Trophoblast cell (in vitro differentiated cells and primary cell): ENCODE results near the gene KLF16.
"Not testable (repeated sequence)": the region's sequence is repeated elsewhere in the genome, so short reads cannot be mapped to it uniquely, and the experiment has no call there.

Source experiments
- DNase-seq, 2 donors: peaks; one replicate each; pipeline ENCODE4 v3.0.0-alpha.2; 2016
- H2AFZ ChIP-seq: 2 replicates; pipeline ENCODE4 v1.6.1; 2013; ENCODE audit warnings: low read length, moderate library complexity, mild to moderate bottlenecking; ENCODE audit not compliant: insufficient read depth, poor library complexity
- H2AK5ac ChIP-seq: 2 replicates; pipeline ENCODE4 v1.6.1; 2013; ENCODE audit warnings: mild to moderate bottlenecking, low read length
- H2BK120ac ChIP-seq: 2 replicates; pipeline ENCODE4 v1.6.1; 2013; ENCODE audit warnings: low read length, mild to moderate bottlenecking, moderate library complexity; ENCODE audit not compliant: insufficient read depth, poor library complexity
- H2BK12ac ChIP-seq: 2 replicates; pipeline ENCODE4 v1.6.1; 2013; ENCODE audit warnings: mild to moderate bottlenecking, low read length, moderate library complexity
- H2BK5ac ChIP-seq: 2 replicates; pipeline ENCODE4 v1.6.1; 2013; ENCODE audit warnings: low read length, low read depth, moderate library complexity, mild to moderate bottlenecking; ENCODE audit not compliant: poor library complexity
- H3K14ac ChIP-seq: 2 replicates; pipeline ENCODE4 v1.6.1; 2013; ENCODE audit warnings: mild to moderate bottlenecking, low read length
- H3K18ac ChIP-seq: 2 replicates; pipeline ENCODE4 v1.6.1; 2013; ENCODE audit warnings: mild to moderate bottlenecking, low read length
- H3K23ac ChIP-seq: 2 replicates; pipeline ENCODE4 v1.6.1; 2013; ENCODE audit warnings: low read length
- H3K27ac ChIP-seq: 2 replicates; pipeline ENCODE4 v1.5.1; 2013; ENCODE audit warnings: low read depth, mild to moderate bottlenecking, inconsistent platforms, low read length, moderate library complexity
- H3K27me3 ChIP-seq: 2 replicates; pipeline ENCODE4 v1.6.1; 2013; ENCODE audit warnings: inconsistent platforms, mild to moderate bottlenecking, low read length, moderate library complexity; ENCODE audit not compliant: insufficient read depth
- H3K36me3 ChIP-seq, 2 experiments: 1 replicate in 1 of 2; 2 replicates in 1 of 2; pipeline ENCODE4 v1.6.1; 2013; ENCODE audit warnings: low read length in 2 of 2, mild to moderate bottlenecking in 2 of 2, moderate library complexity in 1 of 2; ENCODE audit not compliant: insufficient read depth in 2 of 2, control insufficient read depth in 1 of 2
- H3K4ac ChIP-seq: 2 replicates; pipeline ENCODE4 v1.6.1; 2013; ENCODE audit warnings: low read depth, mild to moderate bottlenecking, low read length, moderate library complexity
- H3K4me1 ChIP-seq, 2 experiments: 1 replicate in 1 of 2; 2 replicates in 1 of 2; pipeline ENCODE4 v1.6.1; 2013; ENCODE audit warnings: low read length in 2 of 2, mild to moderate bottlenecking in 2 of 2, moderate library complexity in 1 of 2; ENCODE audit not compliant: insufficient read depth in 2 of 2, control insufficient read depth in 1 of 2
- H3K4me2 ChIP-seq: 2 replicates; pipeline ENCODE4 v1.6.1; 2013; ENCODE audit warnings: inconsistent platforms, mild to moderate bottlenecking, low read length, moderate library complexity
- H3K4me3 ChIP-seq: 2 replicates; pipeline ENCODE4 v1.5.1; 2013; ENCODE audit warnings: mild to moderate bottlenecking, low read depth, low read length, inconsistent platforms
- H3K79me1 ChIP-seq: one replicate; pipeline ENCODE4 v1.6.1; 2013; ENCODE audit warnings: low read length
- H3K79me2 ChIP-seq: 2 replicates; pipeline ENCODE4 v1.6.1; 2013; ENCODE audit warnings: low read length, mild to moderate bottlenecking; ENCODE audit not compliant: control insufficient read depth, insufficient read depth, poor library complexity
- H3K9ac ChIP-seq: 2 replicates; pipeline ENCODE4 v1.6.1; 2013; ENCODE audit warnings: mild to moderate bottlenecking, low read length
- H3K9me3 ChIP-seq: 2 replicates; pipeline ENCODE4 v1.6.1; 2013; ENCODE audit warnings: low read depth, mild to moderate bottlenecking, control low read depth, inconsistent platforms, low read length; ENCODE audit not compliant: insufficient read depth
- H4K12ac ChIP-seq: 2 replicates; pipeline ENCODE4 v1.6.1; 2013; ENCODE audit warnings: low read depth, mild to moderate bottlenecking, low read length, moderate library complexity
- H4K8ac ChIP-seq: 2 replicates; pipeline ENCODE4 v1.6.1; 2013; ENCODE audit warnings: low read depth, mild to moderate bottlenecking, low read length, moderate library complexity
- H4K91ac ChIP-seq: one replicate; pipeline ENCODE4 v1.6.1; 2013; ENCODE audit warnings: low read depth, mild to moderate bottlenecking, low read length, moderate library complexity
- WGBS: extraction: QIAGEN DNeasy Blood & Tissue Kit; methylation state at CpG from one replicate; pipeline ENCODE4 v1.1.7; 2013; ENCODE audit warnings: missing lambda C conversion rate; ENCODE audit not compliant: insufficient read length, insufficient coverage; ENCODE audit errors: extremely low coverage; 5-methylcytosine and 5-hydroxymethylcytosine counted together

KLF16 gene

DNA sequence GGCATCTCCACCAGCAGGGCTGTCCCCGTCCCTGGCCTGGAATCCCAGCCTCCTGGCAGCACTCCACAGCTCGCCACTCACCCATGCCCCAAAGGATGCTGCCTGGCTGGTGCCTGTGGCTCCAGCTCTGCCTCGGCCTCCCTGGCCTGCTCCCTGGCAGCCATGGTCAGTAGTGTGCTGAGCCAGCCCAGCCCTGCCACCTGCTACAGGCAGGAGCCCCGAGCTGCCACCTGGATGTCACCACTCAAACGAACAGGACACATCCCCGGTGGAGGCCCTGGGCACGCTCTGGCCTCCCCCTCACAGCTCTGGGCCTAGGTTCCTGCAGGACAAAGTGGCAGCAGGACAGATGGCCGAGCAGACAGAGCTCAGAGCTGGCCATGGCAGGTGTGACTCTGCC is 15.2 kb upstream of the KLF16 start:
- Histone ChIP-seq H3K4me1 (peaks cover 22 to 27% of the 10 kb centered on the region in 2 experiments), H3K36me3 (peaks cover 20% of the 10 kb centered on the region in 2 experiments), H3K79me2 (peaks cover 29% of the 10 kb centered on the region)
- H4K12ac ChIP-seq, H3K27me3 ChIP-seq, H3K18ac ChIP-seq, H2AK5ac ChIP-seq, H2BK120ac ChIP-seq, H2AFZ ChIP-seq, H3K79me1 ChIP-seq, DNase-seq, H4K8ac ChIP-seq, H3K9me3 ChIP-seq, H3K9ac ChIP-seq, H3K4me3 ChIP-seq, H3K23ac ChIP-seq, H3K27ac ChIP-seq, H3K14ac ChIP-seq, H2BK5ac ChIP-seq, H2BK12ac ChIP-seq, H3K4ac ChIP-seq, H4K91ac ChIP-seq, H3K4me2 ChIP-seq: not testable (repeated sequence)
- WGBS: no CpG with 5 or more reads among the region's 8 CpGs

- not testable (repeated sequence) for H2BK120ac ChIP-seq, H3K79me1 ChIP-seq, H2BK12ac ChIP-seq, H2AFZ ChIP-seq, H3K4me3 ChIP-seq, H4K91ac ChIP-seq, H3K9ac ChIP-seq, H3K14ac ChIP-seq, H3K27me3 ChIP-seq, H3K4ac ChIP-seq, H3K23ac ChIP-seq, H2AK5ac ChIP-seq, H4K12ac ChIP-seq, DNase-seq, H4K8ac ChIP-seq, H2BK5ac ChIP-seq, H3K9me3 ChIP-seq, H3K27ac ChIP-seq, H3K18ac ChIP-seq
- Histone ChIP-seq H3K4me1 (peaks cover 12 to 16% of the 10 kb centered on the region in 2 experiments), H3K36me3 (peaks cover 18 to 26% of the 10 kb centered on the region in 2 experiments), H3K79me2 (peaks cover 19% of the 10 kb centered on the region), H3K4me2 (peak overlapping the region; percentile 24)
- whole genome bisulfite sequencing: no CpG with 5 or more reads among the region's 47 CpGs
These were observed 13.9 kb upstream of the KLF16 start for GRCh38 chr19:1877280-1877660.

DNA sequence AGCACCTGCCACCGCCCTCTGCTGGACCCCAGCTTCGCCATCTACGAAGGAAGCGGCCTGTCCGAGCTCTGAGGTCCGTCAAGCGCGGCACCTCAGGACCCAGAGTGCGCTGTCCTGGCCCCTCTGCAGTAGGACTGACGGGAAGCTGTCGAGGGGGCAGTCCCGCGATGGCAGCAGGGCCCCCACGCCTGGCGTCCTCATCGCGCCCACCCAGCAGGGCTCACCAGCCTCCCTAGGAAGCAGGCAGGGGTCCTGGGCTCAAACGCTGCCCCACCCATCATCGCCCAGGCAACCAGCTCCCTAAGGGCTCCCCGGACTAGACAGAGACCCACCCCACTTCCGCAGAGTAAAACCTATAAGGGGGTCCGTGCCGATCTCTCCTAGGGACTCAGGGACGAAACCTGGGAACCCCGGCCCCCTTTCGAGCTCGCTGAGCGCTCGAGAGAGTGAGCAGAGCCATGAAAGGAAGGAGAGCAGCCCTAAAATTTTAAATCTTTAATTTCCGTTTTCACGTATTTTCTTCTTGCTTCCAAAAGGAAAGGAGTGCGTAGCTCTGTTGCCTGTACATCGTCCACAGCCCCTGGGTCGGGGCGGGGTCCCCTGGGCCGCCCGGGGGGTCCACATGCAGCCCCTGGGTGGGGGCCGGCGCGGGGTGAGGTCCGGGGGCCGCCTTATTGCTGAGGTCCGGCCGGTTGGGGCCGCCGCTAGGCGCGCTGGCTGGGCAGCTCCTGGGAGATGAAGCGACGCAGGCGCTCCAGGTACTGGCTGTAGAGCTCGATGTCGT is 13.3 kb upstream of the KLF16 start:
- H3K9ac ChIP-seq: peak overlapping the region; percentile 10
- H3K14ac ChIP-seq: peak overlapping the region; percentile 87
- peak overlapping the region; percentile 37 for H2AFZ ChIP-seq
- peak overlapping the region; percentile 70 for H3K4me2 ChIP-seq
- peak overlapping the region; percentile 10 for H4K12ac ChIP-seq
- not testable (repeated sequence) for H3K27me3 ChIP-seq, DNase-seq, H3K9me3 ChIP-seq, H2BK12ac ChIP-seq, H3K23ac ChIP-seq, H3K79me1 ChIP-seq
- WGBS: no CpG with 5 or more reads among the region's 53 CpGs
- peak overlapping the region; percentile 67 for H4K91ac ChIP-seq
- H3K18ac ChIP-seq: peak overlapping the region; percentile 59
- H3K79me2 ChIP-seq: peaks cover 14% of the 10 kb centered on the region
- H3K4ac ChIP-seq: peak overlapping the region; percentile 53
- H3K4me1 ChIP-seq: peaks cover 10 to 11% of the 10 kb centered on the region in 2 experiments
- H3K36me3 ChIP-seq: peaks cover 18 to 28% of the 10 kb centered on the region in 2 experiments
- H3K27ac ChIP-seq: peak overlapping the region; percentile 15
- H3K4me3 ChIP-seq: peak overlapping the region; percentile 95
- H2BK120ac ChIP-seq: peak overlapping the region; percentile 26
- H2AK5ac ChIP-seq: peak overlapping the region; percentile 46
- peak overlapping the region; percentile 43 for H4K8ac ChIP-seq
- peak overlapping the region; percentile 3 for H2BK5ac ChIP-seq

- DNase-seq: peak; percentile 93 to 94
- Histone ChIP-seq H2AFZ (peak overlapping the region; percentile 67), H4K12ac (peak overlapping the region; percentile 45), H3K79me2 (peaks cover 14% of the 10 kb centered on the region), H3K36me3 (peaks cover 20 to 33% of the 10 kb centered on the region in 2 experiments), H3K4me2 (peak overlapping the region; percentile 70), H4K8ac (peak overlapping the region; percentile 83), H2BK5ac (peak overlapping the region; percentile 66), H3K23ac (no peak overlapping the region), H2BK12ac (peak overlapping the region; percentile 2), H3K18ac (peak overlapping the region; percentile 79), H3K79me1 (peaks cover 10% of the 10 kb centered on the region), H3K9me3 (peaks cover 4% of the 10 kb centered on the region), H2AK5ac (peak overlapping the region; percentile 61), H3K4ac (peak overlapping the region; percentile 69), H3K4me1 (peaks cover 10 to 11% of the 10 kb centered on the region in 2 experiments), H2BK120ac (peak overlapping the region; percentile 34), H3K9ac (peak overlapping the region; percentile 94), H4K91ac (peak overlapping the region; percentile 86), H3K4me3 (peak overlapping the region; percentile 95), H3K27me3 (no peaks in the 10 kb centered on the region), H3K27ac (peak overlapping the region; percentile 42), H3K14ac (peak overlapping the region; percentile 87)
- no CpG with 5 or more reads among the region's 87 CpGs for WGBS
These were observed 12.5 kb upstream of the KLF16 start for GRCh38 chr19:1875646-1876495.
